NT2/D1 (cell line): ENCODE data around the gene APOBEC3G.

Source experiments
- SUZ12 ChIP-seq: IDR thresholded peaks from 2 replicates; pipeline ENCODE4 v1.6.1; 2011; ENCODE audit not compliant: insufficient read length, insufficient read depth; ENCODE audit errors: extremely low read depth
- YY1 ChIP-seq: IDR thresholded peaks from 2 replicates; pipeline ENCODE4 v1.6.1; 2011; ENCODE audit not compliant: insufficient read length, insufficient read depth
- ZNF274 ChIP-seq: IDR thresholded peaks from 2 replicates; pipeline ENCODE4 v1.6.1; 2011; ENCODE audit warnings: mild to moderate bottlenecking, low read depth, low read length

DNA sequence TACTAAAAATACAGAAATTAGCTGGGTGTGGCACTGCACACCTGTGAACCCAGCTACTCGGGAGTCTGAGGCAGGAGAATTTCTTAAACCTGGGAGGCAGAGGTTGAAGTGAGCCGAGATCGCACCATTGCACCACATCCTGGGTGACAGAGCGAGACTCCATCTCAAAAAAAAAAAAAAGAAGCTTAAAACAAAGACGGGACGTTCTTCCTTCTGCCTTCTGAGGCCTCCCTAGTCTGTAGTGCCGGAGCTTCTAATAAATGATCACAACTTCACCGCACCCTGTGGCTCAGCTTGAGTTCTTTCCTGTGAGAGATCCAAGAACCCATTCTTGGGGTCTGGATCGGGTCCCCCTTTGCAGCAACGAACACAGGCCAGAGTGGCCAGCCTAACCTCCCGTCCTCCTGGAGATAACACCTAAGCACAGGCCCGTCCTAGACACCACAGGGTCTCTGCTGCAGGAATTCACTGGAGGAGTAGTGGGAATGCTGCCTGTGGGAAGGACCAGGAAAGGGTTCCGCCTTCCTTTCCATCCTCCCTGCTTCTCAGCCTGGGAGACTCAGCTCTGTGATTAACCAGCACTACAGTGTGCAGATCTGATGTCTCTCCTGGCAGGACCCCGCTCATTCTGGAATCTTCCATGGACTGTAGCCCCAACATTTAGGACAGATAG is 17.8 kb downstream of the APOBEC3G start:
- TF ChIP-seq ZNF274 (no peak), YY1 (no peak), SUZ12 (no peak)
